Mammary microvascular endothelial cell (primary cell): ENCODE results near the gene GTF2H1. TPM values are rescaled to one million over a fixed set of nuclear protein-coding genes. Genes with fewer than 3 reads are reported as not detected.

Experiments used
- total RNA-seq: library from RNA; depleted of rRNA; stranded (reverse); fragments of >200 nt; gene quantifications from 2 replicates; pipeline ENCODE4 v1.2.3, GENCODE V29; 2015

Gene GTF2H1
- total RNA-seq: 48.1 and 62.7 TPM in 2 replicates

DNA sequence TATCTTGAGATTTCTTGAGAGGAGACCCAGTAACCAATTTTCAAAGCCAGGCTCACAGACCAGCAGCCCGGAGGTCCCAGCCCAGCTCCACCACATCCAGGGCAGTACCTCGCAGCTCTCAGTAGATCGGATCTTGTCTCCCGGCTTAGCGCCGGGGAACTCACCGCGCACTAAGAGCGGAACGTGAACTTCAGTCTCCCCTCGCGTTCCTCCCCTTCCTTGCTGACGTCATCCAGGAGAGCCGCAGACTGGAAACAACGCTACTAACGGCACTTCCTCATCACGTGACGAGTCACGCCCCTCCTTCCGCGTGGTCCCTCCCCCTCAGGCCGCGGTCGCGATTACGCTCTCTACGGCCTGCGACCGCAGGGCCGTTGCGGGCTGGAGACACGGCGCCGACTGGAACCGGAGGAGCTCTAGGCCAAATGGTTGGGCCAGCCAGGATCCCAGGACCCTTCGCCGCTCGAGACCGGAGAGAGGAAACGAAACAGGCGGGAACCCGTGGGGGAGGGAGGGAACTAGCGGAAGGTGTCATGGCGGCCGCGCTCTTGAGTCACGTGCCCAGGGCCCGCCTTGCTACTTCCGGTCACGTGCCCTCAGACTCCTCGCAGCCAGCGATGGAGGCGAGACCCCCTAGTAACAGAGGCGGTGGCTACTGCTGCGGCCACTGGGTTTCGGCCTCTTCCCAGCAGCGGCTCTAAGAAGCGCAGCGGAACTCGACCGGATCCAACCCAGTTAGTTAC is at the start of gene GTF2H1, which contains the start of gene HPS5:
Gene GTF2H1 (plus strand): TSS at position 599 of the 743 bp plus-strand sequence. CDS start 10,508 bp downstream, outside the sequence.
Gene HPS5 (minus strand): TSS at position 172 of the 743 bp plus-strand sequence. CDS start 4,282 bp downstream, outside the sequence.

DNA sequence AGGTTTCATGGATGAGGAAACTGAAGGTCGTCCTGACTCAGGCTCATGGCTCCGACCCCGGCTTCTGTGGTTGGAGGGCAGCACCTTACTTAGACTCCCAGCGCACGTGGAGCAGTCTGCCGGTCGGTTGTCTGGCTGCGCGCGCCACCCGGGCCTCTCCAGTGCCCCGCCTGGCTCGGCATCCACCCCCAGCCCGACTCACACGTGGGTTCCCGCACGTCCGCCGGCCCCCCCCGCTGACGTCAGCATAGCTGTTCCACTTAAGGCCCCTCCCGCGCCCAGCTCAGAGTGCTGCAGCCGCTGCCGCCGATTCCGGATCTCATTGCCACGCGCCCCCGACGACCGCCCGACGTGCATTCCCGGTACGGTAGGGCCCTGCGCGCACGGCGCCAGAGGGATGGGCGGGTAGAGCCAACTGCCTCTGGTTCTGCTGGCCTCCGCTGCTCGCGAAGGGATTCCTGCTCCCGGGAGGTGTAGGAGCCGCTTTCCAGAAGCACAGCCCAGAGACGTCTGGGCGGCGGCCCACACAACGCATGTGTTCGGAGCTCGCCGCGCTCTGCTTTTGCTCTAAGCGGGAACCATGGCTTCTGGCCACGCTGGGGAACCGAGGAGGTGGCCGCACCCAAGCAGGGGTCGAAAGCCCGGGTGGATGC is 72.0 kb downstream of the GTF2H1 start, which contains the start of gene LDHA:
Gene LDHA (plus strand): TSS at position 289 of the 653 bp plus-strand sequence. CDS start 2,280 bp downstream, outside the sequence.

Other genes with a start within 250 kb of the GTF2H1 start
- 18.8 and 20.4 TPM in 2 replicates for gene SAAL1, start 216.5 kb upstream of the GTF2H1 start, total RNA-seq
- gene MRGPRX3, start 190.0 kb upstream of the GTF2H1 start, total RNA-seq: not detected in 2 replicates
- gene MRGPRX4, start 149.7 kb upstream of the GTF2H1 start, total RNA-seq: not detected in 2 replicates
- not detected in 2 replicates for gene SAA4, start 85.8 kb upstream of the GTF2H1 start, total RNA-seq
- not detected in 2 replicates for gene SAA2, start 73.9 kb upstream of the GTF2H1 start, total RNA-seq
- gene SAA1, start 56.3 kb upstream of the GTF2H1 start, total RNA-seq: not detected in 2 replicates
- 9.7 and 17.3 TPM in 2 replicates for gene HPS5, start 427 bp upstream of the GTF2H1 start, total RNA-seq
- 656 and 674 TPM in 2 replicates for gene LDHA, start 72.0 kb downstream of the GTF2H1 start, total RNA-seq
- 0.25 TPM in 1 of 2 replicates, not detected in the other for gene LDHC, start 89.8 kb downstream of the GTF2H1 start, total RNA-seq
- not detected in 2 replicates for gene LDHAL6A, start 133.3 kb downstream of the GTF2H1 start, total RNA-seq
- 48.3 and 68.1 TPM in 2 replicates for gene TSG101, start 204.4 kb downstream of the GTF2H1 start, total RNA-seq